NT2/D1 (cell line): ENCODE results near the gene SMAD6.

ENCODE experiments used
- SUZ12 ChIP-seq: IDR thresholded peaks from 2 replicates; pipeline ENCODE4 v1.6.1; 2011; ENCODE audit not compliant: insufficient read length, insufficient read depth; ENCODE audit errors: extremely low read depth
- YY1 ChIP-seq: IDR thresholded peaks from 2 replicates; pipeline ENCODE4 v1.6.1; 2011; ENCODE audit not compliant: insufficient read length, insufficient read depth
- ZNF274 ChIP-seq: IDR thresholded peaks from 2 replicates; pipeline ENCODE4 v1.6.1; 2011; ENCODE audit warnings: mild to moderate bottlenecking, low read depth, low read length

- TF ChIP-seq YY1 (no peak), ZNF274 (no peak), SUZ12 (no peak)
These were observed at the start of gene SMAD6 for GRCh38 chr15:66702035-66702786.
